K562 (cell line): ENCODE measurements around the gene PLAC9. TPM values are rescaled to one million over a fixed set of nuclear protein-coding genes. Genes with fewer than 3 reads are reported as not detected.
A peak's percentile ranks its signal among the peaks of the same experiment; 100 is the strongest.

Experiments
- ATAC-seq: fragments of 200-7000 bp; cut with Tn5 transposase; 3 replicates; pipeline ENCODE4 v1.9.1; 2020; ENCODE audit warnings: moderate library complexity
- BruUV-seq: library from RNA; stranded (reverse); fragments of 400-500 nt; replicated peaks from 2 replicates; lab custom pipeline; 2021; lab: Mats Ljungman, UMichigan
- CTCF ChIA-PET: fragments of 300-600 bp; formaldehyde crosslinking; extraction: SDS; loops from one replicate; lab custom pipeline; 2021; ENCODE audit warnings: low intra/inter-chr PET ratio; lab: Yijun Ruan, JAX
- POLR2A ChIA-PET: fragments of 300-600, 350-650 bp; sonication (Branson Sonifier 250); formaldehyde crosslinking; extraction: SDS; loops from one replicate; lab custom pipeline; 2021; ENCODE audit warnings: antibody characterized with exemption, inconsistent platforms; lab: Yijun Ruan, JAX
- DNase-seq, 4 experiments: peaks; one replicate each; pipeline versions ENCODE4 v3.0.0 to v3.0.0-alpha.2; 2011 to 2018; ENCODE audit warnings: low spot score in 3 of 4, mixed read lengths in 3 of 4; ENCODE audit errors: extremely low read depth in 1 of 4
- FAIRE-seq: peaks from 2 replicates; lab custom pipeline; 2011; peaks lifted over from hg19 to GRCh38; lab: Jason Lieb, UNC
- H2AFZ ChIP-seq: 2 replicates; pipeline ENCODE4 v1.6.0; 2011; ENCODE audit warnings: low read depth, low read length, control low read depth, inconsistent platforms
- H3K27ac ChIP-seq: fragments of 200-600 bp; 3 replicates; pipeline ENCODE4 v1.8.0; 2011; ENCODE audit warnings: low read depth, mild to moderate bottlenecking, control low read depth, inconsistent platforms, low read length, moderate library complexity, mixed read lengths; ENCODE audit errors: extremely low read depth
- H3K27me3 ChIP-seq, 2 experiments: fragments of 300-600 bp in 1 of 2; 2 replicates in 1 of 2; 3 replicates in 1 of 2; pipeline versions ENCODE4 v1.6.0 to v1.8.0; 2011; ENCODE audit warnings: inconsistent platforms in 2 of 2, low read length in 2 of 2, mild to moderate bottlenecking in 1 of 2, mixed read lengths in 1 of 2, moderate library complexity in 1 of 2; ENCODE audit not compliant: control insufficient read depth in 2 of 2, insufficient read depth in 2 of 2
- H3K36me3 ChIP-seq: fragments of 300-600 bp; 3 replicates; pipeline ENCODE4 v1.8.0; 2011; ENCODE audit warnings: mild to moderate bottlenecking, low read length, inconsistent platforms; ENCODE audit not compliant: control insufficient read depth, insufficient read depth
- H3K4me1 ChIP-seq, 2 experiments: fragments of 200-600 bp in 1 of 2; replicated peaks in 1 of 2; 2 replicates in 1 of 2; 3 replicates in 1 of 2; pipeline versions ENCODE4 v1.5.1 to v1.8.0; 2011; ENCODE audit warnings: inconsistent platforms in 2 of 2, low read length in 2 of 2, mild to moderate bottlenecking in 1 of 2, mixed read lengths in 1 of 2, moderate library complexity in 1 of 2; ENCODE audit not compliant: control insufficient read depth in 2 of 2, insufficient read depth in 2 of 2
- H3K4me2 ChIP-seq: 2 replicates; pipeline ENCODE4 v1.6.1; 2011; ENCODE audit warnings: low read length, control low read depth, inconsistent platforms, mixed read lengths; ENCODE audit not compliant: insufficient read depth
- H3K4me3 ChIP-seq: fragments of 200-600 bp; sonication (generic), shearing (Covaris generic); 2 replicates; pipeline ENCODE4 v1.5.1; 2016; ENCODE audit warnings: control low read depth, inconsistent platforms
- H3K79me2 ChIP-seq: fragments of 200-600 bp; 3 replicates; pipeline ENCODE4 v1.8.0; 2011; ENCODE audit warnings: low read length, inconsistent platforms; ENCODE audit not compliant: control insufficient read depth, insufficient read depth
- H3K9ac ChIP-seq, 2 experiments: 2 replicates each; pipeline versions ENCODE4 v1.6.0 to v1.6.1; 2011; ENCODE audit warnings: low read depth in 2 of 2, low read length in 2 of 2, control low read depth in 1 of 2, inconsistent platforms in 1 of 2, mild to moderate bottlenecking in 1 of 2, mixed read lengths in 1 of 2; ENCODE audit not compliant: insufficient read depth in 1 of 2
- H3K9me1 ChIP-seq: one replicate; pipeline ENCODE4 v1.6.0; 2011; ENCODE audit warnings: inconsistent platforms, mild to moderate bottlenecking, low read length, moderate library complexity; ENCODE audit not compliant: control insufficient read depth, insufficient read depth
- H3K9me3 ChIP-seq: replicated peaks from 2 replicates; pipeline ENCODE4 v1.5.1; 2011; ENCODE audit warnings: low read depth, low read length, inconsistent platforms; ENCODE audit not compliant: control insufficient read depth, insufficient read depth
- H4K20me1 ChIP-seq: replicated peaks from 2 replicates; pipeline ENCODE4 v1.6.1; 2011; ENCODE audit warnings: low read length, inconsistent platforms, mixed read lengths; ENCODE audit not compliant: control insufficient read depth, insufficient read depth
- ATF1 ChIP-seq, 2 experiments: fragments of 450-650 bp in 1 of 2; IDR thresholded peaks; 2 replicates each; pipeline ENCODE4 v1.6.1; 2016; ENCODE audit warnings: missing compliant biosample characterization in 1 of 2, missing genetic modification characterization in 1 of 2
- BRCA1 ChIP-seq, 2 experiments: fragments of 450-650 bp in 1 of 2; sonication (generic) in 1 of 2; formaldehyde crosslinking in 1 of 2; IDR thresholded peaks; 2 replicates each; pipeline versions ENCODE4 v1.5.0 to v1.6.1; 2017 to 2020; ENCODE audit warnings: mild to moderate bottlenecking in 1 of 2, missing genetic modification reagents in 1 of 2
- CBX5 ChIP-seq: IDR thresholded peaks from 2 replicates; pipeline ENCODE4 v1.6.1; 2014; ENCODE audit warnings: low read depth, borderline replicate concordance
- DDX20 ChIP-seq: fragments of 450-650 bp; IDR thresholded peaks from 2 replicates; pipeline ENCODE4 v1.6.1; 2016; ENCODE audit warnings: missing genetic modification characterization, low read depth, mild to moderate bottlenecking, missing compliant biosample characterization, moderate library complexity
- DIDO1 ChIP-seq: fragments of 450-650 bp; IDR thresholded peaks from 2 replicates; pipeline ENCODE4 v1.6.1; 2016; ENCODE audit warnings: low read depth, missing biosample characterization, missing genetic modification characterization
- FOXM1 ChIP-seq, 2 experiments: fragments of 450-650 bp in 1 of 2; sonication (generic) in 1 of 2; formaldehyde crosslinking in 1 of 2; IDR thresholded peaks; 2 replicates each; pipeline versions ENCODE4 v1.6.1 to v1.9.0; 2017 to 2022; ENCODE audit warnings: low read depth in 2 of 2, mild to moderate bottlenecking in 2 of 2, missing genetic modification reagents in 1 of 2, moderate library complexity in 1 of 2
- MCM7 ChIP-seq, 2 experiments: fragments of 450-650 bp; IDR thresholded peaks; 2 replicates each; pipeline ENCODE4 v1.6.1; 2016 to 2018
- OTX1 ChIP-seq: fragments of 450-650 bp; formaldehyde crosslinking; IDR thresholded peaks from 2 replicates; pipeline ENCODE4 v1.4.0; 2022; ENCODE audit warnings: mild to moderate bottlenecking
- PCBP2 ChIP-seq: fragments of 200-400 bp; formaldehyde crosslinking; IDR thresholded peaks from 2 replicates; pipeline ENCODE4 v1.6.1; 2018; ENCODE audit warnings: low read length, low read depth, mild to moderate bottlenecking, moderate library complexity; ENCODE audit not compliant: poor library complexity, severe bottlenecking
- RAD21 ChIP-seq, 2 experiments: fragments of 250-450 bp in 1 of 2; fragments of 450-650 bp in 1 of 2; sonication (Bioruptor Pico) in 1 of 2; formaldehyde crosslinking in 1 of 2; IDR thresholded peaks in 1 of 2; conservative IDR thresholded peaks in 1 of 2; 2 replicates each; pipeline versions ENCODE4 v1.4.0 to v1.8.0; 2020 to 2022; ENCODE audit warnings: mild to moderate bottlenecking in 2 of 2, moderate library complexity in 1 of 2
- ZBTB1 ChIP-seq: sonication (generic); formaldehyde crosslinking; IDR thresholded peaks from 2 replicates; pipeline ENCODE4 v1.8.1; 2023; ENCODE audit warnings: missing genetic modification reagents, low read depth, mild to moderate bottlenecking, borderline replicate concordance
- ZBTB2 ChIP-seq: fragments of 450-650 bp; IDR thresholded peaks from 2 replicates; pipeline ENCODE4 v1.6.1; 2016; ENCODE audit warnings: antibody characterized with exemption
- ZC3H8 ChIP-seq: fragments of 450-650 bp; IDR thresholded peaks from 2 replicates; pipeline ENCODE4 v1.6.1; 2017
- ZKSCAN3 ChIP-seq: fragments of 250-450 bp; sonication (Bioruptor Pico); IDR thresholded peaks from 2 replicates; pipeline ENCODE4 v1.4.0; 2020
- ZNF217 ChIP-seq: sonication (generic); formaldehyde crosslinking; IDR thresholded peaks from 2 replicates; pipeline ENCODE4 v1.8.0; 2022; ENCODE audit warnings: mild to moderate bottlenecking, missing genetic modification reagents
- ZNF253 ChIP-seq: fragments of 250-450 bp; sonication (Bioruptor Pico); conservative IDR thresholded peaks from 2 replicates; pipeline ENCODE4 v1.6.1; 2021; ENCODE audit warnings: mild to moderate bottlenecking
- ZNF644 ChIP-seq: fragments of 200-800 bp; sonication (Bioruptor generic); IDR thresholded peaks from 2 replicates; pipeline ENCODE4 v1.6.1; 2016; ENCODE audit warnings: low read depth, missing genetic modification characterization, missing compliant biosample characterization
- WGBS: fragments of 100-300 bp; shearing (Covaris generic); methylation state at CpG from one replicate; pipeline ENCODE4 v1.1.6; 2016; ENCODE audit warnings: low coverage, mixed read lengths; ENCODE audit not compliant: insufficient coverage; ENCODE audit errors: missing lambda C conversion rate; 5-methylcytosine and 5-hydroxymethylcytosine counted together
- in situ Hi-C: fragments of 300-500 bp; cut with MboI; formaldehyde crosslinking; loops from 4 replicates; pipeline ENCODE4 v1.15.0; 2018; ENCODE audit warnings: inconsistent platforms, mixed read lengths
- intact Hi-C: fragments of 100-400 bp; cut with micrococcal nuclease; formaldehyde crosslinking; loops from 2 replicates; pipeline ENCODE4 v1.14.2; 2022
- polyA plus RNA-seq, 8 experiments: library from polyadenylated mRNA; depleted of rRNA in 4 of 8; stranded (reverse) in 5 of 8; unstranded in 3 of 8; fragments of >200 nt; fragmentation: Nextera tagmentation in 2 of 8; fragmentation: Illumina TruSeq in 1 of 8; extraction: Ambion mirVana in 2 of 8; extraction: Trizol in 1 of 8; gene quantifications; 2 replicates each; pipeline versions ENCODE4 v1.2.1 to v1.2.3, GENCODE V29; 2011 to 2014; ENCODE audit warnings: inconsistent platforms in 1 of 8, missing spikeins in 1 of 8
- total RNA-seq, 7 experiments: library from RNA; depleted of rRNA in 6 of 7; stranded (reverse); fragments of >200 nt in 6 of 7; fragmentation: Illumina TruSeq in 2 of 7; extraction: Trizol in 2 of 7; gene quantifications; 2 replicates each; pipeline versions ENCODE4 v1.2.1 to v1.2.3, GENCODE V29; 2011 to 2021; ENCODE audit warnings: low replicate concordance in 1 of 7
- TF ChIP-seq, protein P1 (sequence below), 3 experiments: IDR thresholded peaks in 2 of 3; conservative IDR thresholded peaks in 1 of 3; 2 replicates each; pipeline ENCODE4 v1.5.1; 2011 to 2012; ENCODE audit warnings: low read length in 3 of 3, mild to moderate bottlenecking in 3 of 3, control low read depth in 2 of 3, improper control_type of control experiment in 1 of 3, inconsistent platforms in 1 of 3, low read depth in 1 of 3, mixed read lengths in 1 of 3, moderate library complexity in 1 of 3; ENCODE audit not compliant: insufficient read depth in 2 of 3

PLAC9 gene
- total and polyA plus RNA-seq, 9 of the 15 experiments (the other 6 are each of a cell fraction or from before 2014, with no cell fraction given): not detected

GRCh38 chr10:80177781-80178636 is 45.5 kb downstream of the PLAC9 start (continued):
- TF ChIP-seq FOXM1 (IDR thresholded peaks at IDR 0.05; ENCODE audit: low read depth) (no peak), FOXM1 (CRISPR knock-in tag; IDR thresholded peaks at IDR 0.05; ENCODE audit: low read depth) (no peak), OTX1 (CRISPR knock-in tag) (no peak), PCBP2 (no peak), ZNF644 (tag) (no peak), ZBTB1 (CRISPR knock-in tag) (no peak), CBX5 (no peak), ZNF217 (no peak), ZNF253 (CRISPR knock-in tag) (no peak)

GRCh38 chr10:80182986-80183385 is 50.5 kb downstream of the PLAC9 start:
- H3K4me3 ChIP-seq: no peak overlapping the region
- TF ChIP-seq BRCA1 (IDR thresholded peaks at IDR 0.05): no peak
- no peak for TF ChIP-seq BRCA1 (CRISPR knock-in tag; IDR thresholded peaks at IDR 0.05)
- TF ChIP-seq, protein P1, sequence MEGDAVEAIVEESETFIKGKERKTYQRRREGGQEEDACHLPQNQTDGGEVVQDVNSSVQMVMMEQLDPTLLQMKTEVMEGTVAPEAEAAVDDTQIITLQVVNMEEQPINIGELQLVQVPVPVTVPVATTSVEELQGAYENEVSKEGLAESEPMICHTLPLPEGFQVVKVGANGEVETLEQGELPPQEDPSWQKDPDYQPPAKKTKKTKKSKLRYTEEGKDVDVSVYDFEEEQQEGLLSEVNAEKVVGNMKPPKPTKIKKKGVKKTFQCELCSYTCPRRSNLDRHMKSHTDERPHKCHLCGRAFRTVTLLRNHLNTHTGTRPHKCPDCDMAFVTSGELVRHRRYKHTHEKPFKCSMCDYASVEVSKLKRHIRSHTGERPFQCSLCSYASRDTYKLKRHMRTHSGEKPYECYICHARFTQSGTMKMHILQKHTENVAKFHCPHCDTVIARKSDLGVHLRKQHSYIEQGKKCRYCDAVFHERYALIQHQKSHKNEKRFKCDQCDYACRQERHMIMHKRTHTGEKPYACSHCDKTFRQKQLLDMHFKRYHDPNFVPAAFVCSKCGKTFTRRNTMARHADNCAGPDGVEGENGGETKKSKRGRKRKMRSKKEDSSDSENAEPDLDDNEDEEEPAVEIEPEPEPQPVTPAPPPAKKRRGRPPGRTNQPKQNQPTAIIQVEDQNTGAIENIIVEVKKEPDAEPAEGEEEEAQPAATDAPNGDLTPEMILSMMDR (IDR thresholded peaks at IDR 0.05 in 2 of 3, conservative IDR thresholded peaks at IDR 0.05 in 1 of 3; ENCODE audit: insufficient read depth in 2 of 3, low read depth in 1 of 3, low read length in 3 of 3): no peak
- no peak for TF ChIP-seq ATF1 (CRISPR knock-in tag; IDR thresholded peaks at IDR 0.05)
- TF ChIP-seq ATF1 (tag; IDR thresholded peaks at IDR 0.05): no peak
- no peak for TF ChIP-seq ZKSCAN3
- no peak for TF ChIP-seq MCM7 (IDR thresholded peaks at IDR 0.05)
- no peak for TF ChIP-seq DIDO1 (tag)
- no peak for TF ChIP-seq ZC3H8
- no peak for TF ChIP-seq ZBTB2
- no peak for TF ChIP-seq RAD21 (CRISPR knock-in tag; conservative IDR thresholded peaks at IDR 0.05 in 1 of 2, IDR thresholded peaks at IDR 0.05 in 1 of 2)
- TF ChIP-seq DDX20 (tag): no peak
- no peak overlapping the region for H2AFZ ChIP-seq
- 79% methylated on average over 6 of the region's 6 CpGs for WGBS
- no peak overlapping the region for H3K27ac ChIP-seq
- no peaks in the 10 kb centered on the region for H3K27me3 ChIP-seq
- ChIA-PET CTCF (no interaction called here), POLR2A (interaction anchor here (0.6 to 2.1 kb wide), 2 partner anchors 9 to 12 kb away, joined by 4 to 16 read pairs; no protein-coding TSS in a partner anchor)
- peaks cover 84% of the 10 kb centered on the region for H3K79me2 ChIP-seq
- H3K9ac ChIP-seq: peak overlapping the region in 1 of 2 experiments; percentile 79; a peak in 2 of 4 replicates
- FAIRE-seq: no peak
- no TSS peak for BruUV-seq
- H3K4me2 ChIP-seq: no peak overlapping the region
- peaks cover 16 to 17% of the 10 kb centered on the region in 2 experiments for H3K4me1 ChIP-seq
- no peaks in the 10 kb centered on the region for H3K9me3 ChIP-seq
- intact Hi-C loops: no loop called here
- ATAC-seq: no peak
- in situ Hi-C loops: no loop called here
- peaks cover 45% of the 10 kb centered on the region; the same call in 2 of the 3 replicates for H3K36me3 ChIP-seq
- DNase-seq: no peak
- H3K9me1 ChIP-seq: no peaks in the 10 kb centered on the region
- H4K20me1 ChIP-seq: peaks cover 27% of the 10 kb centered on the region
